HG03520 (cell line): ENCODE results near the gene MEPE.

ENCODE experiments used
- ATAC-seq: cut with Tn5 transposase; IDR thresholded peaks from one replicate; pipeline ENCODE4 v1.9.1; 2021; ENCODE audit warnings: mild to moderate bottlenecking, moderate library complexity; ENCODE audit not compliant: unreplicated experiment

The MEPE gene, protein sequence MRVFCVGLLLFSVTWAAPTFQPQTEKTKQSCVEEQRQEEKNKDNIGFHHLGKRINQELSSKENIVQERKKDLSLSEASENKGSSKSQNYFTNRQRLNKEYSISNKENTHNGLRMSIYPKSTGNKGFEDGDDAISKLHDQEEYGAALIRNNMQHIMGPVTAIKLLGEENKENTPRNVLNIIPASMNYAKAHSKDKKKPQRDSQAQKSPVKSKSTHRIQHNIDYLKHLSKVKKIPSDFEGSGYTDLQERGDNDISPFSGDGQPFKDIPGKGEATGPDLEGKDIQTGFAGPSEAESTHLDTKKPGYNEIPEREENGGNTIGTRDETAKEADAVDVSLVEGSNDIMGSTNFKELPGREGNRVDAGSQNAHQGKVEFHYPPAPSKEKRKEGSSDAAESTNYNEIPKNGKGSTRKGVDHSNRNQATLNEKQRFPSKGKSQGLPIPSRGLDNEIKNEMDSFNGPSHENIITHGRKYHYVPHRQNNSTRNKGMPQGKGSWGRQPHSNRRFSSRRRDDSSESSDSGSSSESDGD

DNA sequence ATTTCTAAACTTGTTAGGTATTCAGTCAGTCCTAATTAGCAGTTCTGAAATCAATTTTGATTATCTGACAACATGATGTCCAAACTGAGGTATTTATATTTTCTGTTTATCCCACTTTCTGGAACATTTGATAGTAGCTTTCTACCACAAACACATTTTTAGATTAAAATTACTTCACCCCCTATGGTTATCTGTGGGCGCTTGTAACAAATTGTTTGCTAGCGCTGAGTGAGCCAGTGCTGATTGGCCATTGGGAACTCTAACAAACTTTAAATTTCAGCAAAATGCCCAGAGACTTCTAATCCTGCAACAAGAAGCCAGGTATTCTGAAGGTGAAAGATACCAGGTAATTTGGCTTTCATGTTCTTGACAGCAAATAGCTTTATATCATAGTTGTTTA is at the start of gene MEPE:
Gene MEPE (plus strand): TSS at position 301 of the 400 bp plus-strand sequence. CDS start 1,746 bp downstream, outside the sequence.
- ATAC-seq = no peak

DNA sequence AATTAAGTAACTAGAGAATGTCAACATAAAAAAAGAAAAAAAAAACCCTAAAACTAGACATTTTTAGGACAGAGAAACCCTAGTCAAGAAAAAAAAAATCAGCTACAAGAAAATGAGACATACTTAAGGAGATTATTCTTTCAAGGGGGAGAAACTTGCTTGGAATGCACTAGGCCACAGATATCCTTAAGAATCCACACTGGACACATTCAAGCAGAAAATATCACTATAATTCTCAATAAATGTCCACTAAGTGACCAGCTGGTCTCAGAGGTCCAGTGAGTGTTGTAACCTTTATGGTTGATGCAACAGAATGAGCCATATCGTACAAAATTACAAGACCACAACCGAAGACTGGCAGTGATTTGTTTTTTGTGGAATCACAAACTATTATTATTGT is 49.0 kb upstream of the MEPE start:
- ATAC-seq = no peak

DNA sequence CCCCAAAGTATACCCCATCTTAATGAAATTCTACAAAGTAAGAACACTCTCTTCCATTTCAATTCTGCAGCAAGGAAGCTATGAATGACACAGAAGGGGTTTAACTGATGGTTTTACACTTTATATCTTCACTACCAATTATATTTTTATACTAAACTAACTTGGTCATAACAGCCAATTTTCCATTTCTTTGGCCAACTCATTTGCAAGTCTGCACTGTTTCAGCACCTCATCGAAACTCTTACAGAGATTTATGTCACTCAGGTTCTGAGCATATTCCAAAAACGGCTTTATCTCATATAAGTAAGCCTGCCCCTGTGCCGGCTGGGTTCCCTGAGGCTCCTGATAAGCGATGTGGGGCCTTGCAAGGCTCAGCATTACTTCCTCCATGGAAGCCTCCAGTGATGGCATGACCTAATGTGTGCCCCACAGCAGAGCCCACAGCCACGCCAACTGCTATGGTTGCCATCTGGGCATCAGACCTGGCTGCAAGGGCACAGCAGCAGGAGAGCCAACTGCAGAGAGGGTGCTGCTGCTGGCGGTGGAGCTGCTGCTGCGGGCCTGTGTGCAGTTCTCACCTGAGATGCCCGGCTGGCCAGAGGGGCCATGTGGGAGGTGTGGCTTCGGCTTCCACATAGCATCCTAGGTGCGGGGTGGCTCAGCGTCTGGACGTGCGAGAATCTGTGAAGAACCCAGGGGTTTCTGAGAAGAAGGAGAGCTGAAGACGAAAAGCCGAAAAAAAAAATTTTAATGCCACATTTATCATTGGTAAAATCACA is 46.8 kb upstream of the MEPE start:
- no peak for ATAC-seq

DNA sequence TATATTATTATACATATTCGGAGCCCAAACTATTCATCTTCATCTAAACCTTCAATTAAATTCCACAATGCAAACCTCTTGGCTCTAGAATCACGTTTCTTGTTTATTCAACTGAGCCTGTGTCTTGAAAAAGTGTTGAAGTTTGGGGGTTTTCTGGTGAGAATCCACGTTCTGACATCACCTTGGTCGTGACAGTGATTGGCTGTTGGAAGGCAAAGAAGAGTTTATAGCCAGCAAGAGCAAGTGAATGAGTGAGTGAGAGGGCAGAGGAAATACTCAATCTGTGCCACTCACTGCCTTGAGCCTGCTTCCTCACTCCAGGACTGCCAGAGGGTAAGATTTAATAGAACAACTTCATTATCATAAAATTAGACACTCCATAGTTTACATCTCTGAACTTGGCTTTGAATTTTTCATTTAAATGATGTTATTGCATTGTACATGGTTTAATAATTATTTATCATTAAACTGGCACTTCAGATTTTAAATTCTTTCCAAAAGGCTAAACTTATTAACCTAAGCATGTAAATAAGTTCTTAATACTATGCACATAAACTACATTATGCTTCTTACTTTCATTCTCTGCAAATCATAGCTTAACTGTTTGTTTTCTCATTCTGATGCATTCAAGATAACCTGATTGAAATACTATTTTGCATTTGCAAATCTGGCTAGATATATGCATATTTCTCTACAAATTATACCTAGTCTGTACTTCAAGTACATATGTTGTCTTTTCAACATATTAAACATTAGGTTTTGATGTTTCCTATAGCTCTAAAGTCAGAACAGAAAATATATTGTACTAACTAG is 33.3 kb upstream of the MEPE start, which contains the start of gene IBSP:
Gene IBSP (plus strand): TSS at position 254 of the 813 bp plus-strand sequence. CDS start 2,808 bp downstream, outside the sequence.
- no peak for ATAC-seq

DNA sequence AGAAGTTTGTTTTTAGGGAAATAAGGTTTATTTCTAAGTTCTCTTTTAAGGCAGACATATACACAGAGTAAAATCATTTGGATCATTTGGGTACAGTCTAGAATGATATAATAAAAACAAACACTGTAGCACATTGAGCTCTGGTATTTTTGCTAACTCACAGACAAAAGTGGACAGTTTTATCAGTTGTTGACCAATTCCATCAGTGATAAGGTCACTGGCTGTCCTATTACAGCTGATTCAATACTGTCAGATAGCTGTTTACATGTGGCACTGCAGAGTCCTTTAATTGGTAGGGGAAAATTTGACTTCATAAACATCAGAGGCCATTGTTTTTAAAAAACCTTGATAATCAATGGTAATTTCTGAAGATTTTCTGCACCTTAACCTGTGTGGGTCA is 29.9 kb upstream of the MEPE start:
- no peak for ATAC-seq

DNA sequence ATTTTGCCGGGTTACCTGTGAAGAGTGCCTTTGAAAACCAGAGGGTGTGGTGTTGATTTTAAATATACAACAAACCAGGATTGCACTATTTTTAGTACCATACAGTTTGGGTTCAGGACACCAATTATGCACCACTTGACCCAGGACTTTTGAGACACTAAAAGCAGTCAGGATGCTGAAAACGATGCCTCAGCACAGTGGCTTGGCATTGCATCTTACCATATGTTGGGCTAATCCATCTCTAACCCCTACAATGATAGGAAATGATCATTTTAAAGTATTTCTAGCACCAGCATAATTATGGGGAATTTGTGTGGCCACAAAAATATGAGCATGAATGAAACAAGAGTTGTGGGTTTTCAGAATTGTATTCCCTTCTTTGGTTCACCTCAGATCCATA is 29.3 kb upstream of the MEPE start:
- no peak for ATAC-seq

DNA sequence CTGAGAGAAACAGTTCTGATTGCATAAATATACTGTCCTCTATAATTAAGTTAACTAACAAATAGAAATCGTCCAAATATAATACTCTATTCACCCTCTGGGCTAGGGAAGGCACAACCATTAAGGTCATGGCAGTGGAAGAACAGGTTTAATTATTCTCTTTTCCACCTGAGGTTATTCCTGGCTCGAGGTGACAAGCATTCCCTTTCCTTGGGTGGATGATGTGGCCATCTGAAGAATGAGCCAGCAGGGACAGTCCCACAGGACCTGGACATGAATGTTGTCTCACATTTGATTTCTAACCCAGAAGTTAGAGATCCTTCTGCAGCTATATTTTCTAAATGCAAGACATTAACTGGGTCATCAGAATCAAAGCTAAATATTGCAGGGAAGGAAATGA is 27.9 kb upstream of the MEPE start:
- no peak for ATAC-seq

DNA sequence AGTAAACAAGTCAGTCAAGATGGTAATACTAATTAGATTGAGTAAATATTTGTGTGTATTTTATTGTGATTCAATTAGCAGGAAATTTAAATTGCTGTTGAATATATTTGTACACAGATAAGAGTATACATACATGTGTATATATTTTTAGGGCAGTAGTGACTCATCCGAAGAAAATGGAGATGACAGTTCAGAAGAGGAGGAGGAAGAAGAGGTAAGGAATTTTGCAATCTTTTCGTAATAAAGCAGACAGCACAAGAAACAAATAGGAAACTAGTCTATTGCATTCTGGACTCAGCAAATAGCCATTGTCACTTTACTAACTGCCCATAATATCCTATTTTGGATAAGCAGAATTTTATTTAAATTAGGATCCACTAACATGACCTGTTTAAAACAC is 26.8 kb upstream of the MEPE start:
- ATAC-seq = no peak

DNA sequence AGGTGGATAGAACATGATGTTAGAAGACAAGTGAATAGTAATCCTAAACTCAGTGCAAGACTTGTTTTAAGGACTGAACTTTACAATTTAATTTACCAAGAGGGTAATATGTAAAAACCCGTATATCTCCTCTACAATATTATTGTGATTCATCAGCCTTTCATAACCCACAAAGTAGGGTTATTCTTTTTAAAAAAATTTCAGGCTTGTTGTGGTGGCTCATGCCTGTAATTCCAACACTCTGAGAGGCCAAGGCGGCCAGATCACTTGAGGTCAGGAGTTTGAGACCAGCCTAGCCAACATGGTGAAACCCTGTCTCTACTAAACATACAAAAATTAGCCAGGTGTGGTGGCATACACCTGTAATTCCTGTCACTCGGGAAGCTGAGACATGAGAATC is 26.2 kb upstream of the MEPE start:
- no peak for ATAC-seq

DNA sequence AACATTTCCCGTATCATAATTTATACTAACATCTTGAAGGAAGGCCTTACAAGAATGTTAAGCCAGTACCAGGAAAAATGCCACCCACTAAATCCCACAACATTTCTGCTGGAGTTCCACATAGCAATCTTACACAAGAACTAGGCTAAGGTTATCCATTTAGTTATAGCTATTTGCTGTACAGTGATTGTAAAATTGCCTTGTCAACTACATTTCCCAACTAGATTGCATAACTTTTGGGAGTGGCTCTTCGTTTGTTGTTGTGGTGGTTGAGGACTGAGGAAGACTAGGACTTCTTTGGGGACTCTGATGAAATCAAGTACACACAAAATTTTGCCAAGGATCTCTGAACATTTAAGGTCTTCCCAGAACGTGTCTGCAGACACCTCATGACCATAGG is 25.4 kb upstream of the MEPE start:
- ATAC-seq = no peak

DNA sequence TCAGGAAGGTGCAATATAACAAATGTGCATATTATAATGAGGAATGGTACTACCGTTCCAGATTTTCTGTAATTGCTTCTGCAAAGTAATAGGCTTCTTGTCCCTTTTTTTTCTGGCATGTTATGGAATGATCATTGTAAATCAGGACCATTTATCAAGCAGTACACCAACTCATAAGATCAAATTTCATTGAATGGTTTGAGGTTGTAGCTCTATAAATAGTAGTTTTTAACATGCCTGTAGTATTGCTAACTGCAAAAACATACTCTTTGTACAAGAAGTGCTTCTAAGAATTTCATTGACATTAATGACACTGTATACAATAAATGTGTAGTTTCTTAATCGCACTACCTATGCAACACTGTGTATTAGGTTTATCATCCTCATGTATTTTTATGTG is 20.8 kb upstream of the MEPE start:
- no peak for ATAC-seq

DNA sequence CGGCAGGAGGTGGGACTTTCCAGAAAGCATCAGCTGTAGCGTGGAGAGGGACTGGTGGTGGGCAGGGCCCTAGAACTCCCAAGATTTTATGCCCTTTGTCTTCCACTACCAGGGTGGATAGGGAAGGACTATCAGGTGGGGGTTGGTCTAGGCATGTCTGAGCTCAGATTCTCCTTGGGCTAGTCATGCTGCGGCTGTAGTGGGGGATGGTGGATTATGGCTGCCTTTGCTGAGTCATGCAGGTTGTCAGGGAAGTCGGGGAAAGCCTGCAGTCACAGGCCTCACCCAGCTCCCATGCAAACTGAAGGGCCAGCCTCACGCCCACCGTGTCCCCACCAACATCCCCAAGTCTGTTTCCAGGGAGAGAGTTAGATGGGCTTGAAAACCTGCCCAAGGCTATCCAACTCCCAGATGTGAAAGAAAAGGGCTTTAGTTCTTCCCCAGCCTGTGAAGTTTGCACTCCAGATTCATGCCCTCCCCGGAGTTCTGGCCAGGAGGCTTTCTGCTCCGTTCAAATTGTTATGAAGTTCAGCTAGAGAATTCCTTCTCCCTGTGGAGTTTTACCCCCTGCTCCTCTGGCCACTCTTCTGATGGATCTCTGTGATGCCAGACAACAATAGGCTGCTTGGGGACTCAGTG is 13.4 kb upstream of the MEPE start:
- ATAC-seq = no peak

DNA sequence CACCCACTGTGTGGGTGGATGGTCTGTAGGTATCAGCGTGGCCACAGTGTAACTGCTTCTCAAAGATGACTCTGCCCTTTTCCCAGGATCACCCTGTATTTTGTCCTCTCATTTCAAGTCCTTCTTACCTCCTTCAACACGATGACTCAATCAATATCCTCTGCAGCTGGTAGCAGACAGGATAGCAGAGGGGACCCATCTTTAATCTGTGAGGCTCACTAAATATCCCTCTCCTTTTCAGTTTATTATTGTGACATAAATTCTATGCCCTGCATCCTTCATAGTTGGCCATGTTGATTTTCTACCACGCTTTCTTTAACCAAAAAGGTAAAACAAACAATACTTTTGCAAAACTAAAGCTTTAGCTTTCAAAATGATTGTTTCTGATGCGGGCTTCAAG is 9.6 kb upstream of the MEPE start:
- ATAC-seq = no peak

DNA sequence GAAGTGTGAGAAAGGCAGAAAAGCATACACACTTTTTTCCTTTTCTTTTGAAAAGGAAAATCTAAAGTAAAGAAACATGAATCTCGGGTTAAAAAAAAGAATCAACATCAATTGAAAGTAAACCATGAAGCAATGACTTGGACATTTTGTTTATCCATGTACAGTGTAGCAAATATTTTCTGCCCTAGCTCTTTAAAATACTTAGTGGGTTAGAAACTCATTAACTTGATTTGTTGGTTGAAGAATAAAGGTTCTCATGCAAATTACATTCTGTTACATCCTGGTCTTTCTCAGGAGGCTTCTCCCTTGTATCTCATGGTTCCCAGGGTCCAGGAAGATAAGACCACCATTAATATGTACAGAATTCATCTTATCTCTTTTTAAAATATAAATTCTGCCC is 9.0 kb upstream of the MEPE start:
- no peak for ATAC-seq

DNA sequence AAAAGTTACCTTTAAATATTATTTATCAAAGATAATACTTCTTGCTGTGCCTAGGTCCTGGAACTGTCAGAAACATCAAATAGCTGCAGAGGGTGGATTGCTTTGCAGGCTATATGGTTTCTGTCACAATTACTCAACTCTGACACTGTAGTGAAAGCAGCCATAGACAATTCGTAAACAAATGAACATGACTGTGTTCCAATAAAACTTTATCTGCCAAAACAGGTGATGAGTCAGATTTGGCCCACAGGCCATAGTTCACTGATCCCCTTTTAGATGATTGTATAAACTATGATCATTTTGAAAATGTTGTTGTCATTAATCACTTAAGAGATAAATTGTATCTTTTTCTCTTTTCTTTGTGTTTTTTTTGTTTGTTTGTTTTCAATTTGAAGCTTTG is 8.4 kb upstream of the MEPE start:
- no peak for ATAC-seq

DNA sequence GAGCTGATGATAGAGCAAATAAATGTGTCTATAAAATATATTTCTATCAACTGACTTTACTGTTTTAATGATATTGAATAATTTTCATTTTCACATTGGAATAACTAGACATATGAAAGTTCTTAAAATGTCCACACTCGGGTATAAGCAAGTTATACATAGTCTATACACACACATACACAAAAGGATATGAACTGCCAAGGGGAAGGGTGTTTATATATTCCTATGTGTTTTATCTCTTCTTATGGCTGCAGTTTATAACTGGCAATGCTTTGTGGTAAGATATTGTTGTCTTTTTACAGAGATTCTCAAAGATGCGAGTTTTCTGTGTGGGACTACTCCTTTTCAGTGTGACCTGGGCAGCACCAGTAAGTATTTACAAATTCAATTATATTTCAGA is 1.6 kb downstream of the MEPE start:
- ATAC-seq = no peak

DNA sequence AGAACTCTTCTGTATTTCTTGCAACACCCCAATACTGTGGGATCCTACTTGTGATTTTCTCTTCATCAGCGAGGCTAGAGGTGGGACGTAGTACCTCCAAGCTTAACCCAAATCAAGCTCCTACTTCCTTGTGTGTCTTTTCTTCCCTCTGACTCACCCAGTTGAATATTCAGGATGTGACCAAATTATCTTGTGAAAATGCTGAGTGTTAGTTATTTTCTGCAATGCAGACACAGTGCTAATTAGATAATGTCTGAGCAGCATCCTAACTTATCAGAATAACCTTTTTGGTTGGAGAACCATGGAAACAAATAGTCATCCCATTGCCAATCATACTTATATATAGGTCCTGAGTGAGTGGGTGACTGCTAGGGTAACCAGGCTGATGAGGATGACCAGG is 2.4 kb downstream of the MEPE start:
- ATAC-seq = no peak

DNA sequence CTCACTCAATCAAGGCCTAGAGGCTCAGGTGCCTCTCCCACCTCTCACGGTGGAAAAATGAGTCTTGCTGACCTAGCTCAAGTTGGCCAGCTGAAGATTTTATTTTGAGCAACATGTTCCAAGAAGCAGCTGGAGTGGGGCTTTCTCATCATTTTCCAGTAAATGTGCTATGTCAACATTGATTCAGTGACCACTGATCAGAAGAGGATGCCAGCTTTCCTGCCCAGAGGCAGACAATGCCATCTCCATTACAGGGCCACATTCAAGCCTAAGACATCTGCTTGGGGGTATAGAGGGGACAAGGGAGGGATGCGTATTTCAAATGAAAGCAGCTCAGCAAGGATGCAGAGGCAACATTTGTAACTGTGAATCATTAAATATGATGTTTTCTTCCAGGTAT is 3.0 kb downstream of the MEPE start:
- no peak for ATAC-seq

DNA sequence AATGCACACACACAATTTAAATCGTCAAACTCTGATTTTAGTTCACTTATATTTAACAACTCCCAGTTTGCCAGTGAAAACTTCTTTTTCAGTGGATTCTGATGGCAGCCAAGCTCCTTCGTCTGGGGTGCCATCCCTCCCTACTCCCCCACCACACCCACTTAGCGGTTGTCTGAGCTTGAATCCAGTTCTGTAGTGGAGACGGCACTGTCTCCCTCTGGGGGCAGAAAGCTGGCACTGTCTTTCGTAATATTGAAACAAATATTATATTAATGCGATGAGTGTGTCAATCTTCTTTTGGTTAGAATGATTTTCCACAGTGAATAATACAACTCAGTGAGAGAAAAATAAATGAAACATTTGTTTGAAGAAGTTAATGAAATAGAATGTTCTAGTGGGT is 5.4 kb downstream of the MEPE start:
- no peak for ATAC-seq

DNA sequence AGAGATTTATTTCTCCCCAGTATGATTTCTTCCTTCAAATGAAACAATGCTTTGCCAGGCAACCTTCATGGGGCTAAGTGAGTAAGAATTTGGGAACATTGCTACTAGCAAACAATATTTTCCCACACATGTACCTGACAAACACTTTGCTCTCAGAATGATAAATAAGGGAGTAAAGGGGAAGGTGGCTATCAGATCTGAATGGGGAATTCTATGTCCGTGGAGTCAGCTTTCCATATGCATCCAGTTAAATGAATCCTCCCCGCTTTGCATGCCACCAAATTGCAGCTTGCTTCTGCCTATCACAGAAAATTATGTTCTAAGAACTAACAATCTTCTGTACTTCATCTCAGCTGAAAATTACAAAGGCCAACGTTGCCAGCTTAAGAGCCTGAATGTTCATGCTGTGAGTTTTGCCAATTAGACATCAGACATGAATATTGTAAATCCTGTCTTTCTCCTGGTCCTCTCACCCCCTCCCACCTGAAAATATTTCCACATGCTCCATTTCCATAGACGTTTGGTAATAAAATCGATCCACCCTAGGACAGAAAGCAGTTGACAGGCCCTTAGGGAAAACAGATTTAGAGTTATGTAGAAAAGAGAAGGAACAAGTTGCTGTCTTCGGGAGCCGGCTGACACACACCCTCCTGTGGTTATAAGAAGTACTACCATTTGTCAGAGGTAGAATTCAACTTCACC is 6.3 kb downstream of the MEPE start:
- ATAC-seq = peak; percentile 64
